Activated naive CD4-positive, alpha-beta T cell treated with anti-CD3 and anti-CD28 coated beads, Interleukin-2, amount 50 U/mL, for 72 hours (primary cell): ENCODE data around the gene PEX5. TPM values are rescaled to one million over a fixed set of nuclear protein-coding genes. Genes with fewer than 3 reads are reported as not detected.
"Not testable (repeated sequence)": the region's sequence is repeated elsewhere in the genome, so short reads cannot be mapped to it uniquely, and the experiment has no call there.

ENCODE experiments used
- ATAC-seq, 2 donors: fragments of 150-1000 bp; cut with Tn5 transposase; 2 replicates each; pipeline ENCODE4 v1.10.0; 2021; ENCODE audit warnings: mild to moderate bottlenecking in 2 of 2, moderate library complexity in 2 of 2
- DNase-seq, 2 donors: peaks; one replicate each; pipeline ENCODE4 v3.0.0; 2021 to 2022; ENCODE audit warnings: low spot score in 2 of 2
- H3K27ac Mint-ChIP-seq, 2 donors: one replicate each; pipeline ENCODE4 v1.8.0; 2022; ENCODE audit warnings: mild to moderate bottlenecking in 2 of 2, mixed read lengths in 2 of 2
- H3K36me3 Mint-ChIP-seq, 2 donors: one replicate each; pipeline ENCODE4 v1.8.0; 2022; ENCODE audit warnings: mixed read lengths in 2 of 2
- H3K9me3 Mint-ChIP-seq, 2 donors: one replicate each; pipeline ENCODE4 v1.8.0; 2022; ENCODE audit warnings: mixed read lengths in 2 of 2
- total RNA-seq, 2 donors: library from RNA; stranded (reverse); gene quantifications; one replicate each; pipeline ENCODE4 v1.2.3, GENCODE V29; 2022

Gene PEX5
- total RNA-seq, 2 donors from 2014 or later, result 18.1 to 37.4 TPM

- H3K36me3 Mint-ChIP-seq, result no peaks in the 10 kb centered on the region
- no peak overlapping the region for H3K27ac Mint-ChIP-seq
Measured at GRCh38 chr12:7242176-7243101, 53.0 kb downstream of the PEX5 start.

GRCh38 chr12:7251328-7251996 lies 62.0 kb downstream of the PEX5 start:
- DNase-seq, H3K27ac Mint-ChIP-seq, H3K36me3 Mint-ChIP-seq, H3K9me3 Mint-ChIP-seq, ATAC-seq: not testable (repeated sequence)

More at GRCh38 chr12:7242176-7243101, 53.0 kb downstream of the PEX5 start:
- DNase-seq (no peak), ATAC-seq (no peak)
- no peaks in the 10 kb centered on the region for H3K9me3 Mint-ChIP-seq

- no peak for ATAC-seq
- DNase-seq, result no peak
- Mint-ChIP-seq H3K27ac (no peak overlapping the region), H3K36me3 (no peaks in the 10 kb centered on the region), H3K9me3 (no peaks in the 10 kb centered on the region)
Measured at GRCh38 chr12:7259060-7259459, 69.6 kb downstream of the PEX5 start.

Other genes starting within 250 kb of the PEX5 start
- gene RNU7-1, start 245.9 kb upstream of the PEX5 start, total RNA-seq, result not detected
- gene C12orf57, start 245.7 kb upstream of the PEX5 start, total RNA-seq, result 100 to 1,000 TPM; 229 to 609 TPM
- 100 to 1,000 TPM; 320 to 609 TPM for gene PTPN6, start 238.3 kb upstream of the PEX5 start, total RNA-seq
- gene PHB2, start 219.0 kb upstream of the PEX5 start, total RNA-seq, result 100 to 1,000 TPM; 387 to 423 TPM
- 10 to 100 TPM; 69.0 to 76.3 TPM for gene EMG1, start 218.8 kb upstream of the PEX5 start, total RNA-seq
- 10 to 100 TPM; 22.0 to 31.9 TPM for gene LPCAT3, start 171.2 kb upstream of the PEX5 start, total RNA-seq
- 10 to 100 TPM in 1 of 2 donors, 1 to 10 TPM in 1; 4.8 to 21.9 TPM for gene C1S, start 129.0 kb upstream of the PEX5 start, total RNA-seq
- gene C1R, start 97.2 kb upstream of the PEX5 start, total RNA-seq, result 1 to 10 TPM; 3.9 to 5.6 TPM
- gene C1RL, start 80.5 kb upstream of the PEX5 start, total RNA-seq, result 10 to 100 TPM; 18.6 to 21.8 TPM
- not detected for gene RBP5, start 60.8 kb upstream of the PEX5 start, total RNA-seq
- gene CLSTN3, start 59.3 kb upstream of the PEX5 start, total RNA-seq, result 10 to 100 TPM; 36.8 to 57.0 TPM
- not detected for gene ACSM4, start 114.4 kb downstream of the PEX5 start, total RNA-seq